SH-SY5Y (cell line): Measurements from ENCODE around the gene THRB.

Experiments
- GATA2 ChIP-seq: IDR thresholded peaks from 2 replicates; pipeline ENCODE4 v1.6.1; 2011; ENCODE audit warnings: mild to moderate bottlenecking, low read depth, low read length
- GATA3 ChIP-seq: IDR thresholded peaks from 2 replicates; pipeline ENCODE4 v1.6.1; 2011; ENCODE audit warnings: low read depth, mild to moderate bottlenecking, low read length, moderate library complexity

DNA sequence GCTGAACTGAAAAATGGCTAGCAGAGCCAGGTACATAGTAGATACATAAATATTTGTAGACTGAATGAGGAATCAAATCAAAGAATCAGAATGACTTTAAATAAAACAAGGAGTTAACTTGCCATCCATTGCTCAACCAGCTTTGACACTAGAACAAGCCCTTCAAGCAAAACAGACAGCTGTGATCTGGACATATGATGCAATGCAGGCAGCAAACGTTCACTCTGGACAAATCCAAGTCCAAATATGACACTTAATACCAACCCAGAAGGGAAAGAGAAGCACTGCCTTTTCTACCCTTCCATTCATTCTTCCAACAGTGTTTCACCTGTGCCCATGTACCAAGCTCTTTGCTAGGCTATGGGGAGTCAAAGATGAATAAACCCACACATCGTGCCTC, 4.5 kb downstream of the THRB start:
- no peak for TF ChIP-seq GATA3
- TF ChIP-seq GATA2 = no peak
